GM12874 (cell line): ENCODE results near the gene NAV2.

Experiments
- CTCF ChIP-seq: IDR thresholded peaks from 2 replicates; pipeline ENCODE4 v1.5.1; 2011; ENCODE audit warnings: low read depth, mild to moderate bottlenecking, control low read depth, low read length, moderate library complexity; ENCODE audit not compliant: insufficient read depth

The NAV2 gene

GRCh38 chr11:19792510-19792909 lies 79.9 kb downstream of the NAV2 start:
- TF ChIP-seq CTCF: no peak

- TF ChIP-seq CTCF: no peak
Measured at GRCh38 chr11:19793326-19793725, 80.7 kb downstream of the NAV2 start.

- no peak for TF ChIP-seq CTCF
Measured at GRCh38 chr11:19794161-19794560, 81.5 kb downstream of the NAV2 start.

GRCh38 chr11:19795082-19795481 lies 82.4 kb downstream of the NAV2 start:
- no peak for TF ChIP-seq CTCF

- no peak for TF ChIP-seq CTCF
Measured at GRCh38 chr11:19800162-19800561, 87.5 kb downstream of the NAV2 start.

- TF ChIP-seq CTCF: no peak
Measured at GRCh38 chr11:19800714-19801519, 88.3 kb downstream of the NAV2 start.

GRCh38 chr11:19802773-19803293 lies 90.2 kb downstream of the NAV2 start:
- no peak for TF ChIP-seq CTCF
